ENCODE data around the gene EMP1. TPM values are rescaled to one million over a fixed set of nuclear protein-coding genes. Genes with fewer than 3 reads are reported as not detected.

Gene EMP1
- total RNA-seq, 1 experiment from 2014 or later: 146 TPM

DNA sequence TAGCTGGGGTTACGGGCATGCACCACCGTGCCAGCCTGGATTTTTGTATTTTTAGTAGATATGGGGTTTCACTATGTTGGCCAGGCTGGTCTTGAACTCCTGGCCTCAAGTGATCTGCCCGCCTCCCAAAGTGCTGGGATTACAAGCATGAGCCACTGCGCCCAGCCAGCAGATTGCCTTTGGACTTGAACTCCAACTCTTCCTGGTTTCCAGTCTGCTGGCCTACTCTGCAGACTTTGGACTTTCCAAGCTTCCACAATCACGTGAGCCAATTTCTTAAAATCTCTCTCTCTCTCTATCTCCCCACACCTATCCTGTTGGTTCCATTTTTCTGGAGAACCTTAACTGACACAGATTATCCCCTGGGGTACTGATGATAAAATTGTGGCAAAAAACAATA lies 55.0 kb downstream of the EMP1 start:
- no peak for TF ChIP-seq CTCF (IDR thresholded peaks at IDR 0.05; ENCODE audit: unreplicated experiment)
- Mint-ChIP-seq H3K9me3 (ENCODE audit: low read depth, unreplicated experiment) (no peaks in the 10 kb centered on the region), H3K27ac (ENCODE audit: unreplicated experiment) (no peak overlapping the region), H3K4me1 (ENCODE audit: low read depth, unreplicated experiment) (peaks cover 42% of the 10 kb centered on the region), H3K4me3 (ENCODE audit: low read depth, unreplicated experiment) (no peak overlapping the region), H3K27me3 (ENCODE audit: unreplicated experiment) (no peaks in the 10 kb centered on the region), H3K36me3 (ENCODE audit: insufficient read depth, unreplicated experiment) (peaks cover 9% of the 10 kb centered on the region)
- BruUV-seq (replicated peaks): no TSS peak
- no peak for DNase-seq
- CTCF ChIA-PET: no interaction called here
- intact Hi-C loops (cut with micrococcal nuclease; ENCODE audit: unreplicated experiment): loop anchor here (10.0 kb wide), 1 partner anchor 693 kb away; no protein-coding TSS in a partner anchor

DNA sequence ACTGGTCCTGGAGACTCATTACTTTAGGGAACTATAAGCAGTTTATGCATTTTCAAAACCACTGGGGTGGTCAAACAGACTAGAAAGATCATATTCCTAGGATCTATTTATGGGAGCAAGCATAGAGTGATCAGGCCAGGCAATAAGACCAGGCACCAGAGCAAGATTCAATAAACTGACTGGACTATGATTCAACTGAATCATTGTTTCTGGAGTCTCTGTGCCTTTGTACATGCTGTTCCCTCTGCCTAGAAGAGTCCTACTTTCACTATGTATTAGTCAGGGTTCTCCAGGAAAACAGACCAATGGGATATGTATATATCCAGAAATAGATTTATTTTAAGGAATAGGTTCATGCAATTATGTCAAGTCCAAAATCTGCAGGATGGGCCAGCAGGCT lies 55.5 kb downstream of the EMP1 start:
- CTCF ChIA-PET: no interaction called here
- Mint-ChIP-seq H3K4me1 (ENCODE audit: low read depth, unreplicated experiment) (peaks cover 42% of the 10 kb centered on the region), H3K27me3 (ENCODE audit: unreplicated experiment) (no peaks in the 10 kb centered on the region), H3K27ac (ENCODE audit: unreplicated experiment) (no peak overlapping the region), H3K36me3 (ENCODE audit: insufficient read depth, unreplicated experiment) (peaks cover 9% of the 10 kb centered on the region), H3K4me3 (ENCODE audit: low read depth, unreplicated experiment) (no peak overlapping the region), H3K9me3 (ENCODE audit: low read depth, unreplicated experiment) (no peaks in the 10 kb centered on the region)
- no TSS peak for BruUV-seq (replicated peaks)
- TF ChIP-seq CTCF (IDR thresholded peaks at IDR 0.05; ENCODE audit: unreplicated experiment): no peak
- no peak for DNase-seq
- intact Hi-C loops (cut with micrococcal nuclease; ENCODE audit: unreplicated experiment): loop anchor here (10.0 kb wide), 1 partner anchor 693 kb away; no protein-coding TSS in a partner anchor

DNA sequence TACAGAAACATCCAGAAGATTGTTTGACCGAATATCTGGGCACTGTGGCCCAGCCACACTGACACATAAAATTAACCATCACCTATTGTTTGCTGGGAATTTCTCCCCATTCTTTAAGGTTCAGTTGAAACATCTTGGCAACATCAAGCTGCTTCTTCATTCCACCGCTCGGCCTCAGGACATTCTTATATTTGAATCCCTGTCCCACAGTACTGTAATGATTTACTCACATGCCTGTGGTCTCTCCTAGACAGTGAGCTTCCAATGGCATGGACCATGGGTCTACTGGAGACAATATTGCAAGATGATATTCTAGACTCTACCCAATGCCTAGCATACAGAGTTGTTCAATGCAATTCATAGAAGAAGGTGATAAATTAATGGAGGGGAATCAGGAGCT lies 56.1 kb downstream of the EMP1 start:
- Mint-ChIP-seq H3K4me3 (ENCODE audit: low read depth, unreplicated experiment) (no peak overlapping the region), H3K27ac (ENCODE audit: unreplicated experiment) (no peak overlapping the region), H3K9me3 (ENCODE audit: low read depth, unreplicated experiment) (no peaks in the 10 kb centered on the region), H3K4me1 (ENCODE audit: low read depth, unreplicated experiment) (peaks cover 42% of the 10 kb centered on the region), H3K27me3 (ENCODE audit: unreplicated experiment) (no peaks in the 10 kb centered on the region), H3K36me3 (ENCODE audit: insufficient read depth, unreplicated experiment) (peaks cover 9% of the 10 kb centered on the region)
- intact Hi-C loops (cut with micrococcal nuclease; ENCODE audit: unreplicated experiment): loop anchor here (10.0 kb wide), 1 partner anchor 692 kb away; no protein-coding TSS in a partner anchor
- no TSS peak for BruUV-seq (replicated peaks)
- CTCF ChIA-PET: no interaction called here
- DNase-seq: no peak
- no peak for TF ChIP-seq CTCF (IDR thresholded peaks at IDR 0.05; ENCODE audit: unreplicated experiment)

- no TSS peak for BruUV-seq (replicated peaks)
- Mint-ChIP-seq H3K36me3 (ENCODE audit: insufficient read depth, unreplicated experiment) (peaks cover 9% of the 10 kb centered on the region), H3K27me3 (ENCODE audit: unreplicated experiment) (no peaks in the 10 kb centered on the region), H3K4me3 (ENCODE audit: low read depth, unreplicated experiment) (no peak overlapping the region), H3K4me1 (ENCODE audit: low read depth, unreplicated experiment) (peaks cover 30% of the 10 kb centered on the region), H3K9me3 (ENCODE audit: low read depth, unreplicated experiment) (no peaks in the 10 kb centered on the region), H3K27ac (ENCODE audit: unreplicated experiment) (no peak overlapping the region)
- no peak for DNase-seq
- TF ChIP-seq CTCF (IDR thresholded peaks at IDR 0.05; ENCODE audit: unreplicated experiment): no peak
- intact Hi-C loops (cut with micrococcal nuclease; ENCODE audit: unreplicated experiment): loop anchor here (10.0 kb wide), 1 partner anchor 691 kb away; no protein-coding TSS in a partner anchor
- CTCF ChIA-PET: interaction anchor here (0.6 kb wide), 1 partner anchor 269 kb away, joined by 4 read pairs; no protein-coding TSS in a partner anchor
These were observed 57.6 kb downstream of the EMP1 start for GRCh38 chr12:13253966-13254760.

All from Calu3 (cell line).